Immature natural killer cell (primary cell): Measurements from ENCODE around the gene SLC4A2. TPM values are rescaled to one million over a fixed set of nuclear protein-coding genes. Genes with fewer than 3 reads are reported as not detected.

Experiments used
- DNase-seq, 3 donors: peaks; one replicate each; pipeline ENCODE4 v3.0.0; 2022; ENCODE audit warnings: mixed read lengths in 1 of 3
- H3K27ac Mint-ChIP-seq, 6 donors: one replicate each; pipeline ENCODE4 v1.8.0; 2020; ENCODE audit warnings: mixed read lengths in 6 of 6, mild to moderate bottlenecking in 5 of 6, inconsistent platforms in 4 of 6, moderate library complexity in 3 of 6
- H3K27me3 Mint-ChIP-seq, 3 donors: one replicate each; pipeline ENCODE4 v1.8.0; 2020 to 2021; ENCODE audit warnings: low read depth in 3 of 3, mild to moderate bottlenecking in 3 of 3, mixed read lengths in 3 of 3, moderate library complexity in 3 of 3, inconsistent platforms in 1 of 3
- H3K36me3 Mint-ChIP-seq, 3 donors: one replicate each; pipeline ENCODE4 v1.8.0; 2020; ENCODE audit warnings: mixed read lengths in 3 of 3, inconsistent platforms in 2 of 3, mild to moderate bottlenecking in 2 of 3
- H3K4me1 Mint-ChIP-seq, 2 donors: one replicate each; pipeline ENCODE4 v1.8.0; 2020; ENCODE audit warnings: inconsistent platforms in 2 of 2, mild to moderate bottlenecking in 2 of 2, mixed read lengths in 2 of 2, moderate library complexity in 1 of 2
- H3K4me3 Mint-ChIP-seq, 5 donors: one replicate each; pipeline ENCODE4 v1.8.0; 2020; ENCODE audit warnings: mild to moderate bottlenecking in 5 of 5, mixed read lengths in 5 of 5, inconsistent platforms in 3 of 5, moderate library complexity in 3 of 5
- H3K9me3 Mint-ChIP-seq, 6 donors: one replicate each; pipeline ENCODE4 v1.8.0; 2020; ENCODE audit warnings: mild to moderate bottlenecking in 6 of 6, mixed read lengths in 6 of 6, inconsistent platforms in 4 of 6, moderate library complexity in 3 of 6
- polyA plus RNA-seq, 3 donors: library from polyadenylated mRNA; unstranded; fragments of 300-500 nt; fragmentation: Illumina TruSeq; gene quantifications; one replicate each; pipeline ENCODE4 v1.2.3, GENCODE V29; 2021

Gene SLC4A2
- polyA plus RNA-seq, 3 donors from 2014 or later: 6.7 to 19.8 (median 10.9) TPM

DNA sequence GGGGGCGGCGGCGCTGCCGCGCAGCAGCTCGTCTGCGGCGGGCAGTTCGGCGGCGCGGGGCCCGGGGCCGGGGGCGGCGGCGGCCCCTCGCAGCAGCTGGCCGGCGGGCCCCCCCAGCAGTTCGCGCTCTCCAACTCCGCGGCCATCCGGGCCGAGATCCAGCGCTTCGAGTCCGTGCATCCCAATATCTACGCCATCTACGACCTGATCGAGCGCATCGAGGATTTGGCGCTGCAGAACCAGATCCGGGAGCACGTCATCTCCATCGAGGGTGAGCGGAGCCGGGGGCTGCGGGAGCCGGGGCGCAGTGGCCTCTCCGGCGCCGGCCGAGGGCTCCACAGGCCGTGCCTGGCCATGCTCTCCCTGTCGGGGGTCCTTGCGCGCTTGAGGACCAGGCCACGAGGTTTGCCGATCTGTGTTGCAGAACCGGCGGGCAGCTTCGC is 27.4 kb downstream of the SLC4A2 start:
- H3K27me3 Mint-ChIP-seq: peaks cover 4 to 16% (median 8%) of the 10 kb centered on the region in 3 donors
- no peaks in the 10 kb centered on the region for H3K36me3 Mint-ChIP-seq
- DNase-seq: peak; percentile 34 to 41 (median 35)
- peaks cover 48 to 50% of the 10 kb centered on the region in 2 donors for H3K4me1 Mint-ChIP-seq
- H3K27ac Mint-ChIP-seq: peak overlapping the region; percentile 60 to 92 (median 88)
- no peaks in the 10 kb centered on the region for H3K9me3 Mint-ChIP-seq
- H3K4me3 Mint-ChIP-seq: peak overlapping the region; percentile 88 to 95 (median 89)

GRCh38 chr7:151087245-151088018 is 28.0 kb downstream of the SLC4A2 start:
- H3K4me3 Mint-ChIP-seq: peak overlapping the region; percentile 88 to 95 (median 89)
- peak overlapping the region; percentile 83 to 92 (median 88) for H3K27ac Mint-ChIP-seq
- no peaks in the 10 kb centered on the region for H3K36me3 Mint-ChIP-seq
- no peaks in the 10 kb centered on the region for H3K9me3 Mint-ChIP-seq
- peaks cover 4 to 16% (median 8%) of the 10 kb centered on the region in 3 donors for H3K27me3 Mint-ChIP-seq
- H3K4me1 Mint-ChIP-seq: peaks cover 47 to 48% of the 10 kb centered on the region in 2 donors
- peak; percentile 69 to 72 (median 71) for DNase-seq

- Mint-ChIP-seq H3K4me3 (peak overlapping the region; percentile 73 to 86 (median 80)), H3K4me1 (peaks cover 41 to 42% of the 10 kb centered on the region in 2 donors), H3K9me3 (no peaks in the 10 kb centered on the region), H3K27me3 (peaks cover 4 to 16% (median 6%) of the 10 kb centered on the region in 3 donors), H3K27ac (peak overlapping the region; percentile 76 to 97 (median 86)), H3K36me3 (no peaks in the 10 kb centered on the region)
- DNase-seq: no peak
Observed at GRCh38 chr7:151088019-151088855, 28.8 kb downstream of the SLC4A2 start.

DNA sequence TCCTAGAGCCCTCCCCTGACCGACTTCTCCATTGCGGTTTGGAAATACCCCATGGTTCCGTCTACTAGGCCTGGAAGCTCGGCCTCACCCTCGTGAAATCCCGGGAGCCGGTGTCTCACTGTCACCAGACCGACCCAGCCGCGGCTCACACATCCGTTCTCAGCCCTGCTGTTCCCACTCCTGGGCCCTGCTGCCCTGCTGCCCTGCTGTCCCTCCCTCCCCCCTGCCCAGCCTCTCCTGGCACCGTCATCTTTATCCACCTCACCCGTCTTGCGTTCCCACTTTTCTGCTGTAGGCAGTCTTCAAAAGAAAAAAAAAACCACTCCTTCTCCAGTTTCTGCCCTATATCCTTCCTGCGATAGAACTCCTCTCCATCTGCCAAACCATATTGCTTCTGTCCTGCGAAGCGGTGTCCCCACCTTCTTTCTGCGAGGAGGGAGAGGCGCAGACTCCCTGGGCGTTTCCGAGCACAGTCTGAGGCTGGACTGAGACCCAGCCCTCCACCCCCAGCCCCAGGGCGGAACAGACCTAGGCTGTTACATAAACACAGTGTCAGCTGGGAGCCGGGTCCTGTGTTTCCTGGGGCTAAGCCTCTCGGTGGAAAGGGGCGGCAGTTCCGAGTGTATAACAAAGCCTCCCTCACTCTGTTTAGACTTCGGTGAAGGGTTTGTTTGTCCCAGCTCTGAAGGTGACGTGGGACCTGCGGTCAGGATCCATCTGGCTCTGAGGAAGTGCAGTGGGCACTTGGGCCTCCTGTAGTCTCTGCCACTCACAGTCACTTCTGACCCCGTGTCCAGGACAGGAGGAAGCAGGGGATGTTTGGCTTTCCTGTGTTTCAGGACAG is 29.7 kb downstream of the SLC4A2 start:
- peaks cover 35 to 37% of the 10 kb centered on the region in 2 donors for H3K4me1 Mint-ChIP-seq
- H3K27me3 Mint-ChIP-seq: peaks cover 4 to 12% (median 6%) of the 10 kb centered on the region in 3 donors
- H3K4me3 Mint-ChIP-seq: peak overlapping the region; percentile 24 to 86 (median 59)
- H3K27ac Mint-ChIP-seq: peak overlapping the region; percentile 41 to 97 (median 86)
- H3K36me3 Mint-ChIP-seq: no peaks in the 10 kb centered on the region
- no peak for DNase-seq
- no peaks in the 10 kb centered on the region for H3K9me3 Mint-ChIP-seq

GRCh38 chr7:151089893-151090730 is 30.7 kb downstream of the SLC4A2 start:
- no peak for DNase-seq
- H3K27ac Mint-ChIP-seq: peak overlapping the region in 1 of 6 donors; percentile 92

GRCh38 chr7:151091003-151091402 is 31.6 kb downstream of the SLC4A2 start:
- no peak overlapping the region for H3K4me3 Mint-ChIP-seq
- no peaks in the 10 kb centered on the region for H3K9me3 Mint-ChIP-seq
- no peak overlapping the region for H3K27ac Mint-ChIP-seq
- H3K4me1 Mint-ChIP-seq: peaks cover 21 to 24% of the 10 kb centered on the region in 2 donors
- peaks cover 4 to 6% (median 6%) of the 10 kb centered on the region in 3 donors for H3K27me3 Mint-ChIP-seq
- DNase-seq: no peak
- H3K36me3 Mint-ChIP-seq: no peaks in the 10 kb centered on the region

More at GRCh38 chr7:151089893-151090730, 30.7 kb downstream of the SLC4A2 start:
- H3K36me3 Mint-ChIP-seq: no peaks in the 10 kb centered on the region
- peaks cover 28 to 32% of the 10 kb centered on the region in 2 donors for H3K4me1 Mint-ChIP-seq
- no peak overlapping the region for H3K4me3 Mint-ChIP-seq
- H3K27me3 Mint-ChIP-seq: peaks cover 4 to 9% (median 6%) of the 10 kb centered on the region in 3 donors
- H3K9me3 Mint-ChIP-seq: no peaks in the 10 kb centered on the region

- Mint-ChIP-seq H3K9me3 (no peaks in the 10 kb centered on the region), H3K36me3 (no peaks in the 10 kb centered on the region), H3K27ac (no peak overlapping the region), H3K4me3 (no peak overlapping the region), H3K4me1 (peaks cover 21 to 24% of the 10 kb centered on the region in 2 donors), H3K27me3 (peaks cover 4 to 6% (median 6%) of the 10 kb centered on the region in 3 donors)
- DNase-seq: no peak
Observed at GRCh38 chr7:151091431-151091830, 32.0 kb downstream of the SLC4A2 start.

DNA sequence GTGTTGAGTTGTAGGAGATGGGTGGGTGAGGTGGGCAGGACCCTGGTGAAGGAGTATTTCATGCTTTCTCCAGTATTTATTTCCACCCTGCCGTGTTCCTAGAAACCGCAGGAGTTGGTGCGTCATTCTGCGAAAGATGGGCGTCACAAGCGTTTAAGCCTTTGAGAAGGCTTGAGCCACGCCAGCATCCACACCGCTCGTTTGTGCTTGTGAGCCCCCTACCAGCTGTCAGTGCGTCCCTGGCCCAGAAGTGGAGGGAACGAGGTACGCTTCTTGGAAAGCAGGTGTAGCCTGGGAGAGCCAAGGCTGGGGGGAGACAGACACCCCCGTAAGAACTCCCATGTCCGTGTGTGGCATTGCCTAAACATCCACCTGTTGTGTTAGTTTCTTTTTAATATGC is 32.6 kb downstream of the SLC4A2 start:
- no peaks in the 10 kb centered on the region for H3K9me3 Mint-ChIP-seq
- peaks cover 21 to 24% of the 10 kb centered on the region in 2 donors for H3K4me1 Mint-ChIP-seq
- no peaks in the 10 kb centered on the region for H3K36me3 Mint-ChIP-seq
- DNase-seq: no peak
- H3K27ac Mint-ChIP-seq: no peak overlapping the region
- H3K4me3 Mint-ChIP-seq: no peak overlapping the region
- peaks cover 4 to 6% (median 6%) of the 10 kb centered on the region in 3 donors for H3K27me3 Mint-ChIP-seq

GRCh38 chr7:151093748-151094147 is 34.4 kb downstream of the SLC4A2 start:
- DNase-seq: no peak
- Mint-ChIP-seq H3K36me3 (no peaks in the 10 kb centered on the region), H3K27me3 (peaks cover 0 to 4% (median 4%) of the 10 kb centered on the region in 3 donors), H3K27ac (no peak overlapping the region), H3K9me3 (no peaks in the 10 kb centered on the region), H3K4me1 (peaks cover 11 to 13% of the 10 kb centered on the region in 2 donors), H3K4me3 (no peak overlapping the region)

DNA sequence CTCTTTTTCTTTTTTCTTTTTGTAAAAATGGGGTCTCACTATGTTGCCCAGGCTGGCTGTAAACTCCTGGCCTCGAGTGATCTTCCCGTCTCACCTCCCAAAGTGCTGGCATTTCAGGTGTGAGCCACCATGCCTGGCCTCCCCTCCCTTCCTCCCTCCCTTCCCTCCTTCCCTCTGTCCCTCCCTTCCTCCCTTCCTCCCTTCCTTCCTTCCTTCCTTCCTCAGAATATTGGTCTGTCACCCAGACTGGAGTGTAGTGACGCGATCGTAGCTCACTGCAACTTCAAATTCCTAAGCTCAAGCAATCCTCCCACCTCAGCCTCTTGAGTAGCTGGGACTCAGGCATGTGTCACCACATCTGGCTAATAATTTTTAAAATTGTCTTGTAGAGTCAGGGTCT is 35.3 kb downstream of the SLC4A2 start:
- H3K27ac Mint-ChIP-seq: no peak overlapping the region
- no peak for DNase-seq
- peaks cover 2 to 3% of the 10 kb centered on the region in 2 donors for H3K4me1 Mint-ChIP-seq
- no peak overlapping the region for H3K4me3 Mint-ChIP-seq
- H3K9me3 Mint-ChIP-seq: no peaks in the 10 kb centered on the region
- no peaks in the 10 kb centered on the region for H3K36me3 Mint-ChIP-seq
- H3K27me3 Mint-ChIP-seq: peaks cover 0 to 4% (median 2%) of the 10 kb centered on the region in 3 donors

DNA sequence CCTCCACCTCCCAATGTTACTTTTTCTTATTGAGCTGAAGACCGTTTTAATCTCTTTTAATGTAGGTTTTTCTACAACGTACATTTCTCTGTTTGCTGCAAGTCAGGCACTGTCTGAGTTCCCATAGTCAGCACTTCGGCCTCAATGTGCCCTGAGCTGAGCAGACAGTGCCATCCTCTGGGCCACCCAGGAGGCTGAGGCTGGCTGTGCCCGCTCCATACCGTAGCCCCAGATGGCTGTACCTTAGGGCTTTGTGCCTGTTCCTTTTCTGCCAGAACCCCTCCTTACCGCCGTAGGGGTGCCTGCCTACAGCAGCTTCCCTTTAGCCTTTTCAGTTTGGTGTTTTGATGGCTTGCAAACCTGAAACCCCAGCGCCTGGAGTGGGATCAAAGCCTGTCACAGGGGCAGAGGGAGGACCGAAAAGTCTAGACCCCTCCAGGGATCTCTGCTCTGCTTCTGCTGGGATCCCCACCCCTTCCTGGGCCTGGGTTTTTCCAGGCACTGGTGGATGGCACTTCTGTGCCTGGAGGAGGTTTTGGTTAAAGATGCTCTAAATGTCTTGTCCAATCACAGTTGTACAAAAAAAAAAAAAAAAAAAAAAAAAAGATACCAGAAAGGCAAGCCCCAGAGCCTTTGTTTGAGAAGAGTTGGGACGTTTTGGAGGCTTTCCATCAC is 35.9 kb downstream of the SLC4A2 start:
- Mint-ChIP-seq H3K9me3 (no peaks in the 10 kb centered on the region), H3K27me3 (peaks cover 0 to 4% (median 2%) of the 10 kb centered on the region in 3 donors), H3K36me3 (no peaks in the 10 kb centered on the region), H3K27ac (no peak overlapping the region), H3K4me1 (peaks cover 0 to 3% of the 10 kb centered on the region in 2 donors), H3K4me3 (no peak overlapping the region)
- DNase-seq: no peak
